Measurements from ENCODE around the gene GRIK1.

DNA sequence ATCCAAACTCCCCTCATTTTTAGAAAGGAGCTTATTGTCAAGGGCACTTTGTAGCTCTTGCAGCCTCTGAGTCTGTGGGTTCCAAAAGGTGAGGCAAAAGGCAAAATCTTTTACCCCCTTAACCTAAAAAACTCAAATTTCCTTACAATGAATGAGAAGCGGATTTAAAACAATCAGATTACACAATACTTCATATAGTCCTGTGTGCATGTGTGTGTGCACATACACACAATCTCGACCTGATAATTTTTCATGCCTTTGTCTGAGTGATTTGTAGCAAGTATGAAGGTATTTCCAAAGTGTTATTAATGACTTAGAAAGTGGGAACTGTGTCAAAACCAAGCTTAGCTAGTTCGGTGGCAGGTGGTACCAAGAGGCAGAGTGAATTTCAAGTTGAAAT, 42.9 kb downstream of the GRIK1 start:
- TF ChIP-seq ZNF138 (tag by site-specific recombination; IDR thresholded peaks at IDR 0.05; ENCODE audit: borderline replicate concordance), result no peak
- TF ChIP-seq, protein P1, sequence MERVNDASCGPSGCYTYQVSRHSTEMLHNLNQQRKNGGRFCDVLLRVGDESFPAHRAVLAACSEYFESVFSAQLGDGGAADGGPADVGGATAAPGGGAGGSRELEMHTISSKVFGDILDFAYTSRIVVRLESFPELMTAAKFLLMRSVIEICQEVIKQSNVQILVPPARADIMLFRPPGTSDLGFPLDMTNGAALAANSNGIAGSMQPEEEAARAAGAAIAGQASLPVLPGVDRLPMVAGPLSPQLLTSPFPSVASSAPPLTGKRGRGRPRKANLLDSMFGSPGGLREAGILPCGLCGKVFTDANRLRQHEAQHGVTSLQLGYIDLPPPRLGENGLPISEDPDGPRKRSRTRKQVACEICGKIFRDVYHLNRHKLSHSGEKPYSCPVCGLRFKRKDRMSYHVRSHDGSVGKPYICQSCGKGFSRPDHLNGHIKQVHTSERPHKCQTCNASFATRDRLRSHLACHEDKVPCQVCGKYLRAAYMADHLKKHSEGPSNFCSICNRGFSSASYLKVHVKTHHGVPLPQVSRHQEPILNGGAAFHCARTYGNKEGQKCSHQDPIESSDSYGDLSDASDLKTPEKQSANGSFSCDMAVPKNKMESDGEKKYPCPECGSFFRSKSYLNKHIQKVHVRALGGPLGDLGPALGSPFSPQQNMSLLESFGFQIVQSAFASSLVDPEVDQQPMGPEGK (tag by site-specific recombination; IDR thresholded peaks at IDR 0.05), result no peak
- TF ChIP-seq ZNF624 (tag by site-specific recombination; IDR thresholded peaks at IDR 0.05), result no peak
- TF ChIP-seq, protein P2, sequence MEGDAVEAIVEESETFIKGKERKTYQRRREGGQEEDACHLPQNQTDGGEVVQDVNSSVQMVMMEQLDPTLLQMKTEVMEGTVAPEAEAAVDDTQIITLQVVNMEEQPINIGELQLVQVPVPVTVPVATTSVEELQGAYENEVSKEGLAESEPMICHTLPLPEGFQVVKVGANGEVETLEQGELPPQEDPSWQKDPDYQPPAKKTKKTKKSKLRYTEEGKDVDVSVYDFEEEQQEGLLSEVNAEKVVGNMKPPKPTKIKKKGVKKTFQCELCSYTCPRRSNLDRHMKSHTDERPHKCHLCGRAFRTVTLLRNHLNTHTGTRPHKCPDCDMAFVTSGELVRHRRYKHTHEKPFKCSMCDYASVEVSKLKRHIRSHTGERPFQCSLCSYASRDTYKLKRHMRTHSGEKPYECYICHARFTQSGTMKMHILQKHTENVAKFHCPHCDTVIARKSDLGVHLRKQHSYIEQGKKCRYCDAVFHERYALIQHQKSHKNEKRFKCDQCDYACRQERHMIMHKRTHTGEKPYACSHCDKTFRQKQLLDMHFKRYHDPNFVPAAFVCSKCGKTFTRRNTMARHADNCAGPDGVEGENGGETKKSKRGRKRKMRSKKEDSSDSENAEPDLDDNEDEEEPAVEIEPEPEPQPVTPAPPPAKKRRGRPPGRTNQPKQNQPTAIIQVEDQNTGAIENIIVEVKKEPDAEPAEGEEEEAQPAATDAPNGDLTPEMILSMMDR (tag by site-specific recombination; IDR thresholded peaks at IDR 0.05), result no peak
- TF ChIP-seq, protein P3, sequence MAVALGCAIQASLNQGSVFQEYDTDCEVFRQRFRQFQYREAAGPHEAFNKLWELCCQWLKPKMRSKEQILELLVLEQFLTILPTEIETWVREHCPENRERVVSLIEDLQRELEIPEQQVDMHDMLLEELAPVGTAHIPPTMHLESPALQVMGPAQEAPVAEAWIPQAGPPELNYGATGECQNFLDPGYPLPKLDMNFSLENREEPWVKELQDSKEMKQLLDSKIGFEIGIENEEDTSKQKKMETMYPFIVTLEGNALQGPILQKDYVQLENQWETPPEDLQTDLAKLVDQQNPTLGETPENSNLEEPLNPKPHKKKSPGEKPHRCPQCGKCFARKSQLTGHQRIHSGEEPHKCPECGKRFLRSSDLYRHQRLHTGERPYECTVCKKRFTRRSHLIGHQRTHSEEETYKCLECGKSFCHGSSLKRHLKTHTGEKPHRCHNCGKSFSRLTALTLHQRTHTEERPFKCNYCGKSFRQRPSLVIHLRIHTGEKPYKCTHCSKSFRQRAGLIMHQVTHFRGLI (tag by site-specific recombination; IDR thresholded peaks at IDR 0.05), result no peak
- TF ChIP-seq MZF1 (tag by site-specific recombination; IDR thresholded peaks at IDR 0.05; ENCODE audit: borderline replicate concordance), result no peak
- no peak for TF ChIP-seq ZNF274 (IDR thresholded peaks at IDR 0.05; ENCODE audit: low read length)
- no peak for TF ChIP-seq ZNF274 (tag by site-specific recombination; IDR thresholded peaks at IDR 0.05; ENCODE audit: borderline replicate concordance)
- TF ChIP-seq ZNF830 (tag by site-specific recombination; IDR thresholded peaks at IDR 0.05; ENCODE audit: low read depth), result no peak
- no peak for TF ChIP-seq ZNF311 (tag by site-specific recombination; IDR thresholded peaks at IDR 0.05; ENCODE audit: borderline replicate concordance)
- no peak for TF ChIP-seq ZNF341 (tag by site-specific recombination; IDR thresholded peaks at IDR 0.05; ENCODE audit: low read depth)
